Loucy (cell line): ENCODE measurements around the gene BORCS6.

ENCODE experiments used
- H2AFZ ChIP-seq: fragments of 200-600 bp; sonication (generic); 2 replicates; pipeline ENCODE4 v1.6.0; 2016; ENCODE audit warnings: antibody characterized with exemption, mild to moderate bottlenecking, low read length, moderate library complexity
- H3F3A ChIP-seq: fragments of 200-600 bp; 2 replicates; pipeline ENCODE4 v1.6.0; 2016; ENCODE audit warnings: antibody characterized with exemption, low read depth, mild to moderate bottlenecking
- H3K27me3 ChIP-seq: fragments of 200-600 bp; sonication (generic); 2 replicates; pipeline ENCODE4 v1.6.1; 2014; ENCODE audit warnings: low read length, mild to moderate bottlenecking; ENCODE audit not compliant: insufficient read depth, poor library complexity, severe bottlenecking
- H3K36me3 ChIP-seq: fragments of 200-600 bp; sonication (generic); 2 replicates; pipeline ENCODE4 v1.6.1; 2016; ENCODE audit warnings: low read length; ENCODE audit not compliant: insufficient read depth
- H3K4me1 ChIP-seq: fragments of 200-600 bp; sonication (generic); 2 replicates; pipeline ENCODE4 v1.5.1; 2014; ENCODE audit warnings: low read length, mild to moderate bottlenecking; ENCODE audit not compliant: insufficient read depth, poor library complexity, severe bottlenecking
- H3K4me2 ChIP-seq: fragments of 200-600 bp; sonication (generic); 2 replicates; pipeline ENCODE4 v1.6.0; 2014; ENCODE audit warnings: antibody characterized with exemption, low read length, low read depth, mild to moderate bottlenecking; ENCODE audit not compliant: poor library complexity, severe bottlenecking
- H3K4me3 ChIP-seq: fragments of 200-600 bp; sonication (generic); 2 replicates; pipeline ENCODE4 v1.5.1; 2014; ENCODE audit warnings: low read length, mild to moderate bottlenecking, mixed read lengths; ENCODE audit not compliant: poor library complexity, severe bottlenecking
- H3K79me2 ChIP-seq: fragments of 200-600 bp; sonication (generic); 2 replicates; pipeline ENCODE4 v1.6.1; 2014; ENCODE audit warnings: low read length; ENCODE audit not compliant: insufficient read depth
- H3K9ac ChIP-seq: fragments of 200-600 bp; sonication (generic); 2 replicates; pipeline ENCODE4 v1.6.0; 2014; ENCODE audit warnings: mild to moderate bottlenecking, low read depth, low read length, moderate library complexity; ENCODE audit not compliant: poor library complexity, severe bottlenecking
- H3K9me2 ChIP-seq: fragments of 200-600 bp; sonication (generic); replicated peaks from 2 replicates; pipeline ENCODE4 v1.6.1; 2016; ENCODE audit warnings: low read depth, low read length, mixed read lengths
- H3K9me3 ChIP-seq: fragments of 200-600 bp; sonication (generic); 2 replicates; pipeline ENCODE4 v1.6.1; 2014; ENCODE audit warnings: mild to moderate bottlenecking, antibody characterized with exemption, low read length, low read depth; ENCODE audit not compliant: insufficient read depth
- H4K20me1 ChIP-seq: fragments of 200-600 bp; sonication (generic); 2 replicates; pipeline ENCODE4 v1.6.0; 2014; ENCODE audit warnings: antibody characterized with exemption, low read length, mild to moderate bottlenecking; ENCODE audit not compliant: insufficient read depth, poor library complexity, severe bottlenecking
- CTCF ChIP-seq: fragments of 200-600 bp; sonication (generic); conservative IDR thresholded peaks from 2 replicates; pipeline ENCODE4 v1.5.1; 2014; ENCODE audit warnings: mild to moderate bottlenecking, antibody characterized with exemption, low read length
- EZH2phosphoT487 ChIP-seq: fragments of 200-600 bp; IDR thresholded peaks from 2 replicates; pipeline ENCODE4 v1.6.1; 2018; ENCODE audit warnings: antibody characterized with exemption, mild to moderate bottlenecking, moderate library complexity, borderline replicate concordance

The BORCS6 gene

GRCh38 chr17:8143581-8144400 is 46.2 kb downstream of the BORCS6 start:
- Histone ChIP-seq H3K9me3 (no peaks in the 10 kb centered on the region), H3K9ac (no peak overlapping the region), H3K9me2 (no peaks in the 10 kb centered on the region), H3F3A (peaks cover 3% of the 10 kb centered on the region; the same call in 1 of the 2 replicates), H3K4me1 (peaks cover 5% of the 10 kb centered on the region), H3K4me3 (no peak overlapping the region), H3K36me3 (peaks cover 34% of the 10 kb centered on the region; the same call in 1 of the 2 replicates), H3K27me3 (no peaks in the 10 kb centered on the region), H2AFZ (no peak overlapping the region), H3K79me2 (no peaks in the 10 kb centered on the region), H3K4me2 (no peak overlapping the region), H4K20me1 (no peaks in the 10 kb centered on the region)
- no peak for TF ChIP-seq EZH2phosphoT487

- Histone ChIP-seq H3K4me2 (no peak overlapping the region), H3K9me2 (no peaks in the 10 kb centered on the region), H3K9me3 (no peaks in the 10 kb centered on the region), H2AFZ (no peak overlapping the region), H3K4me1 (peaks cover 9% of the 10 kb centered on the region), H3K4me3 (no peak overlapping the region), H4K20me1 (no peaks in the 10 kb centered on the region), H3K27me3 (no peaks in the 10 kb centered on the region), H3K9ac (no peak overlapping the region), H3K79me2 (no peaks in the 10 kb centered on the region), H3K36me3 (peaks cover 34% of the 10 kb centered on the region; the same call in 1 of the 2 replicates), H3F3A (peaks cover 5% of the 10 kb centered on the region; the same call in 1 of the 2 replicates)
- no peak for TF ChIP-seq EZH2phosphoT487
- no peak for TF ChIP-seq CTCF
Observed at GRCh38 chr17:8142887-8143580, 46.9 kb downstream of the BORCS6 start.

- Histone ChIP-seq H3K4me2 (no peak overlapping the region), H3K36me3 (peaks cover 27% of the 10 kb centered on the region; the same call in 1 of the 2 replicates), H3K79me2 (no peaks in the 10 kb centered on the region), H3F3A (peaks cover 5% of the 10 kb centered on the region; the same call in 1 of the 2 replicates), H3K4me3 (no peak overlapping the region), H3K4me1 (peaks cover 16% of the 10 kb centered on the region), H3K9me2 (no peaks in the 10 kb centered on the region), H3K9ac (no peak overlapping the region), H4K20me1 (no peaks in the 10 kb centered on the region), H3K27me3 (no peaks in the 10 kb centered on the region), H3K9me3 (no peaks in the 10 kb centered on the region), H2AFZ (no peak overlapping the region)
- TF ChIP-seq CTCF: no peak
- no peak for TF ChIP-seq EZH2phosphoT487
Observed at GRCh38 chr17:8142158-8142886, 47.7 kb downstream of the BORCS6 start.
